ENCODE results near the gene DCLRE1A.

GRCh38 chr10:113843972-113844485 lies 9.9 kb downstream of the DCLRE1A start:
- no peak for TF ChIP-seq CTCF (IDR thresholded peaks at IDR 0.05)
- no peak for TF ChIP-seq POLR2A (IDR thresholded peaks at IDR 0.05)

Measured in sigmoid colon (tissue), 3 donors.